ENCODE results near the gene EED.
A peak's percentile ranks its signal among the peaks of the same experiment; 100 is the strongest.
"Not testable (repeated sequence)": the region's sequence is repeated elsewhere in the genome, so short reads cannot be mapped to it uniquely, and the experiment has no call there.

Gene EED

GRCh38 chr11:86251345-86251744, 6.8 kb downstream of the EED start:
- DNase-seq = no peak

GRCh38 chr11:86255896-86256295, 11.3 kb downstream of the EED start:
- no peak for DNase-seq

- DNase-seq = no peak
These were observed 12.1 kb downstream of the EED start for GRCh38 chr11:86256608-86257007.

DNA sequence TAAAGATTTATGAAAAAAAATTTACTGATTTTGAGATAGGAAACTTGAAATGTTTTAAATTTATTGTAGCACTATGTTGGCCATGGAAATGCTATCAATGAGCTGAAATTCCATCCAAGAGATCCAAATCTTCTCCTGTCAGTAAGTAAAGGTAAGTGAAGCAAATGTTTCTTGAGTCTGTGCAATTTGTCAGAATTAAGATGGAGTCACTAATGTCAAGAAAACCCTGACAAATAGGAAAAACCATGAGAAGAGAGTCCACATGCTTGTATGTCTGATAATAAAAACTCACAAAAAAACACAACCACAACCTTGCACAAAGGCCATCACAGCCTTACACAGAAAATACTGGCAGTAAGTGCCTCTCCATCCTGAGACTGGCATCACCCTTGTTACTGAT, 12.9 kb downstream of the EED start:
- DNase-seq = no peak

GRCh38 chr11:86259730-86260129, 15.2 kb downstream of the EED start:
- no peak for DNase-seq

DNA sequence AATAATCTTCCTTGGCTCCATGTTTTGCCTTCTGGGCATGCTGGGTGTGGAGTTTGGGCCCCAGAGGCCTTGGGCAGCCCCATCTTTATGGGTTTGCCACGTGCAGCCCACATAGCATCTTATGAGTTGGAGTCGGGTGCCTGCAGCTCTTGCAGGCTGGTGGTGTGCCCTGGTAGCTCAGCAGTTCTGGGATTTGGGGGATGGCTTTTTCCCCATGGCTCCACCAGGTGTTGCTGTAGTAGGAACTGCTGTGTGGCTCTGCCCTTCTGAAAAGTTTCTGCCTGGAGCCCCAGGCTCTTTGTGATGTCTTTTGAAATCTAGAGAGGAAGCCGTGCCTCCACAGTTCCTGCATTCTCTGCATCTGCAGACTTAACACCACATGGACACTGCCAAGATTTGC, 16.8 kb downstream of the EED start:
- DNase-seq = no peak

DNA sequence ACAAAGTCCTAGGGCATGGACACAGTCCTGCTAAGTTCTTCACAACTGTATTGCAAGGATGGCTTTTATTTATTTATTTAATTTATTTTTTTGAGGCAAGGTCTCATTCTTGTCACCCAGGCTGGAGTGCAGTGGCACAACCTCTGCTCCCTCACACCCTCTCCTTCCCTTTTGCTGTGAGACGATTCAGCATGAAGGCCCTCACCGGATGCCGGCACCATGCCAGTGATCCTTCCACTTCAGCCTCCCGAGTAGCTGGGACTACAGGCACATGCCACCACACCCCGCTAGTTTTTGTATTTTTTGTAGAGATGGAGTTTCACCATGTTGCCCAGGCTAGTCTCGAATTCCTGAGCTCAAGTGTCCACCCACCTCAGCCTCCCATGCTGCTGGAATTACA, 17.8 kb downstream of the EED start:
- DNase-seq = no peak

- no peak for DNase-seq
These were observed 20.1 kb downstream of the EED start for GRCh38 chr11:86264649-86265048.

GRCh38 chr11:86265194-86265593, 20.6 kb downstream of the EED start:
- DNase-seq = no peak

DNA sequence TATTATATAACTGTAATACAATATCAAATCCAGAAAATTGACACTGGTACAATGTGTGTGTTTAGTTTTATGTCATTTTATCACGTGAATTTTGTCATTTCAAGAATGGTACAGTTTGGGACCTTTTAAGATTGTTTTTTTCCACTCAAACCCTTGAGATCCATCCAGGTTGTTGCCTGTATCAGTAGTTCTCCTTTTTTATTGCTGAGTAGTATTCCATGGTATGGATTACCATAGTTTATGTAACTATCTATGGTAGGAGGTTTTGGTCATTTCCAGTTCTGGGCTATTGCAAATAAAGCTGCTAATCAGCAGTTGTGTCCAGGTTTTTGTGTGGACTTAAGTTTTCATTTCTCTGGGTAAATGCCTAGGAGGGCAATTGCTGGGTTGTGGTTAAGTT, 25.1 kb downstream of the EED start:
- DNase-seq = no peak

DNA sequence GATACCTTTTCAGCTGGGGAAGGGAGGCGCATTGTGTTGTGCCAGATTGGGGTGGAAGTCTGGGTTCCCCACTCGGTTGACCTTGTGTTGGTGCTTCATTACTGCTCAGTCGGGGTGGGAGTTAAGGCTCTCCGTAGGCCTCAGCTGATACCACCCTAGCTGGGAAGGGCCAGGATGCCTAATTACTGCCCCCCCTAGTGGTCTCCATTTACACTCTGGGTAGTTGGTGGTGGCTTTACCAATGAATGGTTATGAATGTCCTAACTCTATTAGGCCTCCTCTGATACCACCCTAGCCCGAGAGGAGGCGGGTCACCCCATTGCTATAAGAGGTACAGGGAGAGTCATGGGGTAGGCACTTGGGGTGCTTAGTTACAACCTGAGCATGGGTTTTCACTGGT, 29.9 kb downstream of the EED start:
- DNase-seq = no peak

GRCh38 chr11:86274999-86275398, 30.4 kb downstream of the EED start:
- DNase-seq = no peak

GRCh38 chr11:86275493-86276370, 31.2 kb downstream of the EED start:
- DNase-seq = no peak

DNA sequence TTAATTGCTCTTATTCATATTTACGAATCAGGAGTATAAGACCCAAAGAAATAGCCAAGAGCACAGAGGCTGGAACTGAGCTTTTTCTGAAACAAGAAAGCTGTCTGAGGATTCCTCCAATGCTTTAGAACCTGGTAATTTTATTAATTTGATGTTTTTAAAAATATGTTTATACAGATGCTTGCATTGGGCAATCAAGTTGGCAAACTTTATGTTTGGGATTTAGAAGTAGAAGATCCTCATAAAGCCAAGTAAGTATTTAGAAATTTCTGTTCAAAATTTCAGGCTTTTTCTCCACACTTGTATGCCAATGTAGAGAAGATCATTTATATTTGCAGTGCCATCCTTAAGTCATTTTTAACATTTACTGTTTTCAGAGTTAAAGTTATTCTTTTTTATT, 33.2 kb downstream of the EED start:
- no peak for DNase-seq

GRCh38 chr11:86278226-86278625, 33.7 kb downstream of the EED start:
- no peak for DNase-seq

DNA sequence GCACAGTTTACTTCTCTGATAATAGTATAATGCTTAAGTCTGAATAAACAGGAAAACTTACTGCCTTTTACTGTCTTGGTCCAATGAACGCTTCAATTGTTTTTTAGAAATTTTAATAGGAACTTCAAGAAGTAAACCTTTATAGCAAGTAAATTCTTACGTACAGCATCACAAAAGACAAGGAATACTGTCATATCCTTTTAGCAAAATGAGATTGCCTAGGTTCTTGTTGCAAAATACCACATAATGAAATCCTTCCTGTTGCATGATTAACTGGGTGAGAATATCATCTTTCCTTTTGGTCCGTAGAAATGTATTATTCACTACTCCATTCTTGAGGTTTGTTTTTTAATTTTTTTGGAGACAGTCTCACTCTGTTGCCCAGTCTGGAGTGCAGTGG, 35.2 kb downstream of the EED start:
- DNase-seq = no peak

GRCh38 chr11:86287468-86287796, 42.9 kb downstream of the EED start:
- no peak for DNase-seq

GRCh38 chr11:86288776-86289507, 44.4 kb downstream of the EED start:
- no peak for DNase-seq

- DNase-seq = not testable (repeated sequence)
These were observed 45.1 kb downstream of the EED start for GRCh38 chr11:86289508-86290280.

GRCh38 chr11:86291466-86292262, 47.1 kb downstream of the EED start:
- DNase-seq = peak; percentile 71

DNA sequence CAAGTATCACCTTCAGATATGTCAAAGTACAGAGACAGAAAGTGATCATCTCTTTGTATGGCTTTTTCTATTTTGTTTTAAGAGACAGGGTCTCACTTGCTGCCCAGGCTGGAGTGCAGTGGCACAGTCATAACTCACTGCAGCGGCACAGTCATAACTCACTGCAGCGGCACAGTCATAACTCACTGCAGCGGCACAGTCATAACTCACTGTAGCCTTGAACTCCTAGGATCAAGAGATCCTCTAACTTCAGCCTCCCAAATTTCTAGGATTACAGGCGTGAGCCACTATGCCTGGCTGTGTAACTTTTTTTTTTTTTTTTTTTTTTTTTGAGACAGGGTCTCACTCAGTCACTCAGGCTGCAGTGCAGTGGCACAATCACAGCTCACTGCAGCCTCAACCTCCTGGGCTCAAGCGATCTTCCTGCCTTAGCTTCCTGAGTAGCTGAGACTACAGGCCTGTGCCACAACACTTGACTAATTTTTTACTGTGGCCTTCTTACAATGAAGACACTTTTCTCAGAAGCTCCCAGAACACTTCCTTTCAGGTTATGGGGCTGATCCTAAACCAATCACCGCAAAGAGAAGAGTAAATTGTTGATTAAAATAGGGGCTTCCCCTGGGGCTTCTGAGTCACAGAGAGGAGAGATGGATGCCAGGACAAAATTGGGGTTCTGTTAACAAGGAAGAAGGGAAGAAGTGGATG, 48.5 kb downstream of the EED start:
- DNase-seq = no peak

DNA sequence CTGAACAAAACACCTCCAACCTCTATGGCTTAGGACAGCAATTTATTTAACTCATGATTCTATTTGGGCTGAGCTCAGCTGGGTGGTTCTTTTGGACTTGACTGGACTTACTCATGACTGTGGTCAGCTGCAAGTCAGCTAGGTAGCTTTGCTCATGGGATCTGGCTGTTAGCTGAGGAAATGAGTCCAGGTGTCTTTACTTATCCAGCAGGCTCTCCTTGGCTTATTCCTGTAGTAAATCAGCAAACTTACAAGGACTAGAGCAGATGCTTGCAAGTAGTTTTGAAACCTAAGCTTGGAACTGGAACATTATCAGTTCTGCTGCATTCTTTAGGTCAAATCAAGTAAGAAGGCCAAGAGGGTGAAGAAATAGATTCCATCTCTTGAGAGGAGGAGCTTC, 49.5 kb downstream of the EED start:
- no peak for DNase-seq

Data from RPMI8226 (cell line).